Measurements from ENCODE around the gene TIMM21.
A peak's percentile ranks its signal among the peaks of the same experiment; 100 is the strongest.

Gene TIMM21

GRCh38 chr18:74142252-74142651 lies 6.1 kb upstream of the TIMM21 start:
- Histone ChIP-seq H3K9ac (no peak overlapping the region), H3K4me1 (peaks cover 15% of the 10 kb centered on the region), H4K20me1 (no peaks in the 10 kb centered on the region), H3K27me3 (no peaks in the 10 kb centered on the region), H3K4me2 (no peak overlapping the region), H3K4me3 (no peak overlapping the region), H3K27ac (no peak overlapping the region), H3K9me3 (no peaks in the 10 kb centered on the region), H3K36me3 (no peaks in the 10 kb centered on the region)
- TF ChIP-seq Cebpa-rat (IDR thresholded peaks at IDR 0.05): no peak

DNA sequence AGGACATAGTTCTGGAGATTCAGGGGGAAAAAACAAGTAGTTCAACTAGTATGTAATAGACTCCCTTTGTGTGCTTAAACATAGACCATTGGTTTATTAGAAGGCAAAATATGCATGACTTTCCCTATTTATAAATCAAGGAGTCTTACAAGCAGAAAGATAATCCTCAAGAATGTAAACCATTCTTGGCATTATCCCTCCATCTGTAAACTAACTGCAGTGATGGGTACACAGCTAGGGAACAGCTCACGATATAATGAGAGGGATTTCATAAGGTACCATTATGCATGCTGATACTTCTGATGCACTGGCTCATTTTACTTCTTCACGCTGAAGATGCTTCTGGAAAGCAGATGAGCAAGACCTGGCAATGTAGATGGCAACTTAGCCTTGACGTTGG lies 1.6 kb upstream of the TIMM21 start:
- Histone ChIP-seq H3K27ac (no peak overlapping the region), H3K36me3 (peaks cover 15% of the 10 kb centered on the region), H4K20me1 (peaks cover 23% of the 10 kb centered on the region; the same call in 1 of the 2 replicates), H3K27me3 (no peaks in the 10 kb centered on the region), H3K4me3 (peak overlapping the region; percentile 94), H3K9ac (no peak overlapping the region), H3K4me2 (peak overlapping the region; percentile 98), H3K4me1 (peaks cover 36% of the 10 kb centered on the region), H3K9me3 (no peaks in the 10 kb centered on the region)
- TF ChIP-seq Cebpa-rat (IDR thresholded peaks at IDR 0.05): no peak

DNA sequence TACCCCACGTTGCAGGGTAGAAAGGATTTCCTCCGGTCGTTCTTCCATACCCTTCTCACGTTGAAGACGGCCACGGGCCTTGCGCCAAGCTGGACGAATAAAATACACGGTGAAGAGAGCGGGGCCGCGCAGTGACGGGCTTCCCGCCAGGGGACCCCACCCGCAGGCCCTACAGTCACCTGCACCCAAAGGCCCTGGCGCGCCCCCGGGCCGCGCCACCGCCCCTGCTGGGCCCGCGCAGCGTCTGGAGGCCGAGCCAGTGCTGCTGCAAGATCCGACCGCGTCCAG lies 888 bp upstream of the TIMM21 start:
- TF ChIP-seq Cebpa-rat (IDR thresholded peaks at IDR 0.05): no peak
- Histone ChIP-seq H3K4me2 (peak overlapping the region; percentile 98), H3K27ac (peak overlapping the region; percentile 88), H3K9ac (peak overlapping the region; percentile 94), H4K20me1 (peaks cover 27% of the 10 kb centered on the region), H3K27me3 (no peaks in the 10 kb centered on the region), H3K4me3 (peak overlapping the region; percentile 94), H3K36me3 (peaks cover 22% of the 10 kb centered on the region), H3K4me1 (peaks cover 43% of the 10 kb centered on the region), H3K9me3 (no peaks in the 10 kb centered on the region)

GRCh38 chr18:74148543-74149070 lies 284 bp downstream of the TIMM21 start:
- Histone ChIP-seq H3K4me2 (peak overlapping the region; percentile 97), H3K4me1 (peaks cover 47% of the 10 kb centered on the region), H3K27me3 (no peaks in the 10 kb centered on the region), H3K4me3 (peak overlapping the region; percentile 94), H3K27ac (peak overlapping the region; percentile 88), H3K9ac (peak overlapping the region; percentile 94), H3K9me3 (no peaks in the 10 kb centered on the region), H3K36me3 (peaks cover 33% of the 10 kb centered on the region), H4K20me1 (peaks cover 39% of the 10 kb centered on the region)
- no peak for TF ChIP-seq Cebpa-rat (IDR thresholded peaks at IDR 0.05)

DNA sequence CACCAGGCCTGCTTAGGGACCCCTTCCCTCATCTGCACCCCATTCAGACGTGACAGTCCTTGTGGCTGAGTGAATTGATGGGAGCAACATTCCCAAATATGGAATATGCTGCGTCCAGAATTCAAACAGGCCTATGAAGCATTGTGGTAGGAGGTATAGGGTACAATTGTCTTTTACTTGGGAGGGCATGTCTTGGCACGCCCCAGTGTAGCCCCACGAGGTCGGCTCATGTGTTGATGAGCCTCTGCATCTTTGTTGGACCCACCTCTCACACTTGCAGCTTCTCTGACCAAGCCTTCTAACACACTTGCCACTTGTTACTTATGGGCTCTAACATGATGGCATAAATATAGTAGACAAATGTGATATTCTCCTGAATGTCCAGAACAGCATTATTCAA lies 1.6 kb downstream of the TIMM21 start:
- H3K27ac ChIP-seq: no peak overlapping the region
- H3K4me3 ChIP-seq: peak overlapping the region; percentile 94
- peaks cover 51% of the 10 kb centered on the region for H4K20me1 ChIP-seq
- H3K27me3 ChIP-seq: no peaks in the 10 kb centered on the region
- peak overlapping the region; percentile 94 for H3K9ac ChIP-seq
- H3K4me2 ChIP-seq: peak overlapping the region; percentile 97
- peaks cover 47% of the 10 kb centered on the region for H3K4me1 ChIP-seq
- no peak for TF ChIP-seq Cebpa-rat (IDR thresholded peaks at IDR 0.05)
- H3K9me3 ChIP-seq: no peaks in the 10 kb centered on the region
- H3K36me3 ChIP-seq: peaks cover 44% of the 10 kb centered on the region

DNA sequence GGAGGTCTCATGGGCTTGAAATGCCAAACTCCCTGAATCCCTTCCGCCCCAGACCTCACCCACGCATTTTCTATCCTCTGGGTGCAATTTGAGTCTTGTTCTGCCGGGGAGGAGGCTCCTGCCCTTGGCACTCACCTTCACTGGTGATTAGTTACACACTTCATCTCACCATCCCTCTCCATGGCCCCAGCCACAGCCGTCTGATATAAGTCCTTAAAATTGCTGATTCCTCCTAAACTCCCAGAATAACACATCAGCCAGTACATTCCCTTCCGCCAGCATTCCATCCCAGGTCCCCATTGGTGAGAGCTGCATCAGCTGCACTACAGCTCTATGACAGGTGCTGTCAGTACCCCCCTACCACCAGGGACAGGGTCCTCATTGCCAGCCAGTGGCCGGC lies 3.9 kb downstream of the TIMM21 start:
- Histone ChIP-seq H3K4me2 (no peak overlapping the region), H3K36me3 (peaks cover 67% of the 10 kb centered on the region), H3K9ac (no peak overlapping the region), H4K20me1 (peaks cover 63% of the 10 kb centered on the region), H3K27me3 (no peaks in the 10 kb centered on the region), H3K4me1 (peaks cover 40% of the 10 kb centered on the region), H3K9me3 (no peaks in the 10 kb centered on the region), H3K4me3 (no peak overlapping the region), H3K27ac (no peak overlapping the region)
- TF ChIP-seq Cebpa-rat (IDR thresholded peaks at IDR 0.05): no peak

DNA sequence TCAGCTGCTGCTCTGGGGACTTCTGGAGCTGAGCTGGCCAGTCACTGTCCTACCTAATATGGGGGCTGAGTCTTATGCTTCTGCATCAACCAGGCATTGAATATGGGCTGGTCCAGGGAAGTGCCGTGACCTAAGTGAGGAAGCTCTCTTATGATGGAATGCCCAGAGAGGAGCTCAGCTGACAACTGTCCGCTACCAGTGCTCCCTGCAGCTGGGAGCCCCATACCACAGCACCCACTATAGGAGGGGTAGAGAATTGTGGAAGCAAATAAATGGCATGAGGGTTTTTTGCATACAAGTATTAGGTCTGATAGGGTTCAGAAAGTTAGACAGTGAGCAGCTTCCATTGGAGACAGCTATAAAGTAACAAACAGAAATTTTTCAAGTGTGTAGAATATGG lies 4.5 kb downstream of the TIMM21 start:
- Histone ChIP-seq H3K4me2 (no peak overlapping the region), H3K4me1 (peaks cover 38% of the 10 kb centered on the region), H3K9ac (no peak overlapping the region), H4K20me1 (peaks cover 63% of the 10 kb centered on the region), H3K4me3 (no peak overlapping the region), H3K9me3 (no peaks in the 10 kb centered on the region), H3K27me3 (no peaks in the 10 kb centered on the region), H3K27ac (no peak overlapping the region), H3K36me3 (peaks cover 72% of the 10 kb centered on the region)
- TF ChIP-seq Cebpa-rat (IDR thresholded peaks at IDR 0.05): no peak

DNA sequence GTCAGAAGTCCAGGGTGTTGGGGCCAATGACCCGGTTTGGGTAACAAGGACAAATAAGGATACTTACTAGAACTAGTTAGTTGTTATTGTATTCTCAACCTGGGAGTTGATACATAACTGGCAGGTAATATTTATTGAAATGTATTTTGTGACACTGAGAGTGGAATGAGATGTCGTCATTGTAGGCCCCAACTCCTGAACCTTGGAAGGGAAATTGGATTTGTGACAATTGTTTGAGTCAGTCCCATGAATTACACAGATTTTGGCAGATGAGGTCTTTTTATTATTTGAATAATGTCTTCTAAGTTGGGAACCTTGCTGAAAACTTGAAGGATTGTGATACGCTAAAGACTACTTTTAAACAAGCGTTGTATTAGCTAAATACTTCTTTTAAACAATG lies 5.1 kb downstream of the TIMM21 start:
- no peak overlapping the region for H3K27ac ChIP-seq
- H3K4me2 ChIP-seq: no peak overlapping the region
- H3K9me3 ChIP-seq: no peaks in the 10 kb centered on the region
- TF ChIP-seq Cebpa-rat (IDR thresholded peaks at IDR 0.05): no peak
- H4K20me1 ChIP-seq: peaks cover 63% of the 10 kb centered on the region
- no peak overlapping the region for H3K9ac ChIP-seq
- H3K27me3 ChIP-seq: no peaks in the 10 kb centered on the region
- peaks cover 78% of the 10 kb centered on the region for H3K36me3 ChIP-seq
- H3K4me1 ChIP-seq: peaks cover 38% of the 10 kb centered on the region
- H3K4me3 ChIP-seq: no peak overlapping the region

- no peak for TF ChIP-seq Cebpa-rat (IDR thresholded peaks at IDR 0.05)
- H3K4me2 ChIP-seq: no peak overlapping the region
- H3K36me3 ChIP-seq: peaks cover 82% of the 10 kb centered on the region
- H3K9ac ChIP-seq: no peak overlapping the region
- no peak overlapping the region for H3K27ac ChIP-seq
- H3K4me3 ChIP-seq: no peak overlapping the region
- no peaks in the 10 kb centered on the region for H3K9me3 ChIP-seq
- H3K27me3 ChIP-seq: no peaks in the 10 kb centered on the region
- peaks cover 38% of the 10 kb centered on the region for H3K4me1 ChIP-seq
- peaks cover 63% of the 10 kb centered on the region for H4K20me1 ChIP-seq
These were observed 5.5 kb downstream of the TIMM21 start for GRCh38 chr18:74153793-74154192.

DNA sequence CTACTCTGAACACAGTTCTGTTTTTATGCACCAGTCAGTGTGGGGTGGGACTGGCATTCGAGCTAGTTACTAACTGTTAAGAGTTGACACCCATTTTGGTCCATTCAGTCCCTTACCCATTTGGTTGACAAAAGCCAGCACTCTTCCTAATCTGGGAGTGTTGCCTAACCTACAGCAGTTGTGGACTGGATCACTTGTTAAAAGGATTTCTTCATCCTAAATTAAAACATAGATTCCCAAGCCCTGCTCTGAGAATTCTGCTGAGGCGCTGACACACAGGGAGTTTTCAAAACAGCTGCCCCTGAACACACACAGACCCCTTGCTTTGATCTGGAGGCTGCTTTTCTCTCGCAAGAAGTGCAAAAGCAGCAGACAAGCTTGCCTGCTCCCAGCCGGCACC lies 6.4 kb downstream of the TIMM21 start:
- Histone ChIP-seq H3K9me3 (no peaks in the 10 kb centered on the region), H3K4me3 (no peak overlapping the region), H3K27me3 (no peaks in the 10 kb centered on the region), H3K27ac (no peak overlapping the region), H4K20me1 (peaks cover 61% of the 10 kb centered on the region), H3K4me2 (no peak overlapping the region), H3K36me3 (peaks cover 91% of the 10 kb centered on the region), H3K4me1 (peaks cover 31% of the 10 kb centered on the region), H3K9ac (no peak overlapping the region)
- TF ChIP-seq Cebpa-rat (IDR thresholded peaks at IDR 0.05): no peak

- H4K20me1 ChIP-seq: peaks cover 55% of the 10 kb centered on the region
- no peak overlapping the region for H3K27ac ChIP-seq
These were observed 7.0 kb downstream of the TIMM21 start for GRCh38 chr18:74155276-74155675.

More at GRCh38 chr18:74155276-74155675, 7.0 kb downstream of the TIMM21 start:
- H3K4me2 ChIP-seq: no peak overlapping the region
- no peaks in the 10 kb centered on the region for H3K9me3 ChIP-seq
- peaks cover 25% of the 10 kb centered on the region for H3K4me1 ChIP-seq
- no peak for TF ChIP-seq Cebpa-rat (IDR thresholded peaks at IDR 0.05)
- H3K9ac ChIP-seq: no peak overlapping the region
- peaks cover 96% of the 10 kb centered on the region for H3K36me3 ChIP-seq
- H3K4me3 ChIP-seq: no peak overlapping the region
- no peaks in the 10 kb centered on the region for H3K27me3 ChIP-seq
